Ovary (tissue), 10 donors: ENCODE data around the gene MSH2. TPM values are rescaled to one million over a fixed set of nuclear protein-coding genes. Genes with fewer than 3 reads are reported as not detected.

Experiments used
- DNase-seq, 5 donors: peaks; one replicate each; pipeline ENCODE4 v3.0.0-alpha.2; 2019 to 2020
- H3K27ac ChIP-seq, 2 donors: fragments of 200-600 bp; one replicate each; pipeline versions ENCODE4 v1.5.1 to v1.8.0; 2019 to 2022
- H3K27me3 ChIP-seq: fragments of 200-600 bp; one replicate; pipeline ENCODE4 v1.8.0; 2022
- H3K36me3 ChIP-seq: fragments of 200-600 bp; sonication (generic); one replicate; pipeline ENCODE4 v1.5.1; 2019
- H3K4me1 ChIP-seq: one replicate; pipeline ENCODE4 v1.8.1; 2013; ENCODE audit warnings: mild to moderate bottlenecking, moderate library complexity; ENCODE audit not compliant: insufficient read depth
- H3K4me3 ChIP-seq: fragments of 200-600 bp; sonication (generic); one replicate; pipeline ENCODE4 v1.5.1; 2017
- H3K9me3 ChIP-seq, 2 donors: fragments of 200-600 bp in 1 of 2; sonication (generic) in 1 of 2; one replicate each; pipeline versions ENCODE4 v1.5.1 to v1.8.1; 2013 to 2019; ENCODE audit warnings: mild to moderate bottlenecking in 1 of 2, moderate library complexity in 1 of 2
- CTCF ChIP-seq, 3 donors: fragments of 450-650 bp in 2 of 3; fragments of 200-600 bp in 1 of 3; IDR thresholded peaks; one replicate each; pipeline versions ENCODE4 v1.5.1 to v1.8.0; 2016 to 2022; ENCODE audit warnings: antibody characterized with exemption in 3 of 3, mild to moderate bottlenecking in 1 of 3
- EP300 ChIP-seq: sonication (generic); formaldehyde crosslinking; IDR thresholded peaks from one replicate; pipeline ENCODE4 v1.6.1; 2017; ENCODE audit warnings: antibody characterized with exemption
- POLR2A ChIP-seq: fragments of 450-650 bp; IDR thresholded peaks from one replicate; pipeline ENCODE4 v1.6.1; 2017; ENCODE audit warnings: antibody characterized with exemption, mild to moderate bottlenecking, moderate library complexity
- WGBS, 3 donors: extraction: QIAGEN DNeasy Blood & Tissue Kit in 1 of 3; methylation state at CpG; one replicate each; pipeline versions ENCODE4 v1.1.5 to v1.1.7; 2013 to 2017; 5-methylcytosine and 5-hydroxymethylcytosine counted together
- intact Hi-C, 4 donors: fragments of 100-400 bp; cut with DNase I; formaldehyde crosslinking; loops; one replicate each; pipeline versions ENCODE4 v1.11.0 to v1.15.1; 2022 to 2023
- long read RNA-seq, 3 donors: library from polyadenylated mRNA in 2 of 3; unstranded in 2 of 3; transcript quantifications; one replicate each; pipeline ENCODE4 v2.0.0 and lab custom pipeline, GENCODE V29; 2021 to 2026
- polyA plus RNA-seq, 2 donors: library from polyadenylated mRNA; stranded (reverse); fragments of 200-250 nt in 1 of 2; fragments of 350-450 nt in 1 of 2; fragmentation: Illumina TruSeq in 1 of 2; extraction: RNeasy Lipid Tissue Mini Kit (QIAGEN cat#74804) in 1 of 2; gene quantifications; one replicate each; pipeline ENCODE4 v1.2.3, GENCODE V29; 2013 to 2014
- total RNA-seq, 7 donors: library from RNA; depleted of rRNA in 2 of 7; stranded (reverse); fragments of >200 nt in 2 of 7; fragmentation: NEBNext Ultra II Directional in 3 of 7; extraction: Animal tissue kit (Norgen Biotek cat#: 25700) in 3 of 7; gene quantifications; one replicate each; pipeline versions ENCODE4 v1.1.0 to v1.2.4, GENCODE V29; 2016 to 2023
- donor health status: DM: no; HTN: no; CAD: no; lungs with moderate emphysema.
- donor health status: DM: no; HTN: no; CAD: no.
- donor health status: Bipolar disorder and iron deficiency.
- donor health status: DM: yes; HTN: yes; CAD: no.
- donor health status: DM: no; HTN: no; CAD: no.
- donor health status: DM: yes; HTN: yes; CAD: no.

The MSH2 gene
- 10 to 100 TPM in 5 of 7 donors, 1 to 10 TPM in 2; 8.5 to 16.4 (median 10.7) TPM for total RNA-seq
- 10 to 100 TPM; 10.3 to 11.1 TPM for polyA plus RNA-seq
- long read RNA-seq, donor 1, partial matches to known transcripts = 10 of 16 reads
- long read RNA-seq, donor 1, other reads (novel, unspliced or antisense) = 2 of 16 reads
- long read RNA-seq, donor 2, transcript MSH2-201 (16 exons, 3,307 nt) = major isoform, 31 of 59 reads
- long read RNA-seq, donor 2, partial matches to known transcripts = 27 of 59 reads
- long read RNA-seq, donor 2, other reads (novel, unspliced or antisense) = 0 of 59 reads
- long read RNA-seq, donor 3, transcript MSH2-201 (16 exons, 3,307 nt) = major isoform, 21 of 26 reads
- long read RNA-seq, donor 3, partial matches to known transcripts = 1 of 26 reads
- long read RNA-seq, donor 3, other reads (novel, unspliced or antisense) = 4 of 26 reads

- Histone ChIP-seq H3K4me3 (peak within 1 kb of the TSS; percentile 87), H3K4me1 (peaks cover 10% of the 10 kb centered on the region), H3K27me3 (no peaks in the 10 kb centered on the region), H3K27ac (no peak within 1 kb of the TSS), H3K36me3 (no peaks in the 10 kb centered on the region), H3K9me3 (no peaks in the 10 kb centered on the region)
- TF ChIP-seq CTCF (IDR thresholded peaks at IDR 0.05) = no peak
- intact Hi-C loops = no loop called here
- DNase-seq = peak; percentile 83 to 93 (median 88)
- 0% methylated on average over 64 to 73 of the region's 73 CpGs for WGBS, 3 donors
Measured at GRCh38 chr2:47402805-47403608, at the start of gene MSH2. Gene MSH2, plus strand, starts transcription at chr2:47403156. Its CDS starts 36 bp downstream, at chr2:47403192.

GRCh38 chr2:47354013-47354847 is 48.7 kb upstream of the MSH2 start:
- 81 to 88% (median 84%) methylated on average over 11 of the region's 11 CpGs for WGBS, 3 donors
- no peak overlapping the region for H3K4me3 ChIP-seq
- no peaks in the 10 kb centered on the region for H3K36me3 ChIP-seq
- H3K4me1 ChIP-seq = no peaks in the 10 kb centered on the region
- intact Hi-C loops = no loop called here
- DNase-seq = no peak
- no peaks in the 10 kb centered on the region for H3K9me3 ChIP-seq
- H3K27ac ChIP-seq = no peak overlapping the region
- H3K27me3 ChIP-seq = no peaks in the 10 kb centered on the region
- TF ChIP-seq CTCF (IDR thresholded peaks at IDR 0.05) = no peak
- TF ChIP-seq EP300 = no peak
- no peak for TF ChIP-seq POLR2A

- H3K4me1 ChIP-seq = no peaks in the 10 kb centered on the region
- no peak overlapping the region for H3K4me3 ChIP-seq
- TF ChIP-seq CTCF (IDR thresholded peaks at IDR 0.05) = no peak
- no peak for TF ChIP-seq POLR2A
- TF ChIP-seq EP300 = no peak
- WGBS, 3 donors = 76 to 79% (median 79%) methylated on average over 5 of the region's 5 CpGs
- H3K27ac ChIP-seq = no peak overlapping the region
- DNase-seq = no peak
- intact Hi-C loops = no loop called here
- H3K27me3 ChIP-seq = no peaks in the 10 kb centered on the region
- no peaks in the 10 kb centered on the region for H3K36me3 ChIP-seq
- no peaks in the 10 kb centered on the region for H3K9me3 ChIP-seq
Measured at GRCh38 chr2:47354848-47355204, 48.1 kb upstream of the MSH2 start.

- no peaks in the 10 kb centered on the region for H3K4me1 ChIP-seq
- H3K27me3 ChIP-seq = no peaks in the 10 kb centered on the region
- TF ChIP-seq CTCF (IDR thresholded peaks at IDR 0.05) (no peak), EP300 (no peak), POLR2A (no peak)
- no peak for DNase-seq
- no peak overlapping the region for H3K27ac ChIP-seq
- no peaks in the 10 kb centered on the region for H3K36me3 ChIP-seq
- intact Hi-C loops = no loop called here
- no peak overlapping the region for H3K4me3 ChIP-seq
- 61 to 75% (median 70%) methylated on average over 4 of the region's 4 CpGs for WGBS, 3 donors
- H3K9me3 ChIP-seq = no peaks in the 10 kb centered on the region
Measured at GRCh38 chr2:47357483-47357882, 45.5 kb upstream of the MSH2 start.
